DMS153 (cell line): ENCODE measurements around the gene MYOM3.

ENCODE experiments used
- DNase-seq: peaks from one replicate; lab custom pipeline; 2025; lab: John Stamatoyannopoulos, UW

The MYOM3 gene

DNA sequence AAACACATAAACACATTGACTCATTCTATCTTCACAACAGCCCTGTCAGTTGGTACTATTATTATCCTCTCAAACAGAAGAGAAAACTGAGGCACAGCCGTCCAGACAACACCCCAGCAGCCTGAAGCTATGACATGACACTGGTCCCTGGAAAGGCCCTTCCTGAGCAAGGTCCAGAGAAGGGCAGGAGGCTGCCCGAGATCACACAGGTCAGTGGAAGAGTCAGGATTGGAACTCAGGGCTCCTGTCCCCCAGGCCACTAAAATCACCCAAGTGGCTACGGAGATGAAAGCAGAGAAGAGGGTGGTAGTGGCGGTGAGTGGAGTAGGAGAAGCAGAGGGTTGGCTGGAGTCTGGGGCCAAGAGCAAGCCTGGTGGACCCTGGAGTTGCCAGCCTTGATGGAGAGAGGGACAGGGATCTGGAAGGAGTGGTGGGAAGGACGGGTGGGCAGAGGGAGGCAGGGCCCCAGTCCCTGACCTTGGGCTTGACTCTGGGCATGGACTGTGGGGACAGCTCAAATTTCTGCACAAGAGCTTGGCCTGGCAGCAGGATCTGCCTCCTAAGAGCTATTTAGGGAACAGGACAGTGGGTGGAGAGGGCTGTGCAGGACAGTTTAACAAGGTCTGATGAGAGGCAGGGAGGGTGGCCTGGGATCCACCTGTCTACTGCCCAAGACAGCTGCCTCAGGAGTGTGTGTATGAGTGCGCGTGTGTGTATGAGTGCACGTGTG, 15.8 kb downstream of the MYOM3 start:
- no peak for DNase-seq

DNA sequence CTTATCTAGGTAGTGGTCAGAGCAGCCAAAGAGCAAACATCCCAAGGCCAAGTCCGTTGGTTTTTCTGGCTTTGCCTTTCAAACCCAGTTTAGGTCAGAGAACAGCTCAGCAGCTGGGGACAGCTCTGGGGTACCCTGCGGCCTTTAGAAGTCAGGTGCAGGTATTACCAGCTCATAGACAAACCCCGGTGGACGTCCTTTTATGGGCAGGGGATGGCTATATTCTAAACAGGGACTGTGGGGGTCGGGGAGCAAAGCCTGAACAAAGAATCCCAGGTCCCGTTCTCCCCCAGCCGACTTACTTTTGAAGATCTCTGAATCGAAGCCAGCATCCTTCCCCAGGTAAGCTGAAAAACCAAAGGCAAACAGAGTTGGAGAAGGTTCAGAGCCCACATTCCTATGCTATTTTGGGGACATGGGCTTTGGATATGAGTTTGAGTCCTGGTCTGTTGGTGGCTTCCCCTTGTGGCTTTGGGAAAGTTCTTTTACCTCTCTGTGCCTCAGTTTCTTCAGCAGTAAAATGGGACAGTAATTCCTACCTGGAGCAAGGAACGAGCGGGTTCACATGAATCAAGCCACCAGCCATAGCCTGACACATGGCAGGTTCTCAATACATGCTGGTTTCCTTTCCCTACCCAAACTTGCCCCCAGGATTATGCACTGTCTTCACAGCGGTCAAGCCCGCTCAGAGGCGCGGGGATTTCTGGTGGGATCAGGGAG, 16.6 kb downstream of the MYOM3 start:
- DNase-seq, result no peak

DNA sequence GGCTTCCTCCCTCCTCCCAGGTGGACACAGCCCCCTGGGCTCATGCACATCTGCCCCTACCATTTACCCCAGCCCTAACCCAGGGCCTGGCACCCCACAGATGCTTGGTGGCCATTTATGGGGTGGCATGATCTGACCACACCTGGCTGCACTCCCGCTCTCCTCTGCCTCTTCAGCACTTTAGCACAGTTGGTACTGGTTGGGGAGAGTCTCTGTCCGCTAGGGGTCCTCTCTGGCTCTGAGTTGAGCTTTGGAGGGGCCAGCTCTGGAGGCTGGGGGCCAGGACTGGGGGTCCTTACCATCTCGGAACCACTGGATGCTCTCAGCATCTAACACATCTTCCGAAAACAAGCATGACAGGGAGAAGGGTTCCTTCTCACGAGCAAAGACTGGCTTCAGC, 17.4 kb downstream of the MYOM3 start:
- DNase-seq, result no peak

DNA sequence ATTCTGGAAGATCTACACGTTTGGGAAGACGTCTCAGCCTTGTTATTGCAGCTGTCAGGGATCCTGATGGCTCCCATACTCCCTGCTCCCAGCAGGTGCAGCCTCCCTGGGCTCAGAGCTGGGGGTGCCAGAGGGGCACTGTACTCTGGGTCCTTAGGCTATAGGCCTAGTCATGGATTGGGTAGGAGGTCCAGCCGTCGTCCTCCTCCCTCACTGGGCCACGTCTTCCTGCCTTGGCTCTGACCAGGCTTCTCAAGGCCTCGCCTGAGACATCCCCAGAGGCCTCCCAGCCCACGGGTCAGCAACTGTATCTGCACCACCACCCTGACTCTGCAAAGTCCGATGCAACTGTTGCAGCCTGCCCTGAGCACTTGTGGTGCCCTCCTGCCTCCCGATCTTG, 18.2 kb downstream of the MYOM3 start:
- no peak for DNase-seq

DNA sequence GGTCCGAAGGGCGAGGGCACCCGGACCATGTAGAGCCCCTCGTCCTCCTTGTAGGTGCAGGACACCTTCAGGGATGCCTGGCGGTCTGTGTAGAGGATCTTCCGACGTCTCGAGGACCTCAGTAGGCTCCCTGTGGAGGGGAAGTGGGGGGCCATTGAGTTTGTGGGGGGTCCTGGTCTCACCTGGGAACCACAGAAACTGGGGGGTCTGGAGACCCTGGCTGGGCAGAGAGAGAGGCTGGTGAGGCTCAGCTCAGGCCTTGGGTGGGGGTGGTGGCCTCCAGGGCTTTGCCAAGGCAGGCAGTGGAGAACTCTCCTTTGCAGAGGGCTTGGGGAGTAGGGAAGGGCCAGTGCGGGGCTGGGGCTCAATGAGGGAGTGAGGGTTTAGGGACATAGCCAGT, 19.0 kb downstream of the MYOM3 start:
- no peak for DNase-seq

DNA sequence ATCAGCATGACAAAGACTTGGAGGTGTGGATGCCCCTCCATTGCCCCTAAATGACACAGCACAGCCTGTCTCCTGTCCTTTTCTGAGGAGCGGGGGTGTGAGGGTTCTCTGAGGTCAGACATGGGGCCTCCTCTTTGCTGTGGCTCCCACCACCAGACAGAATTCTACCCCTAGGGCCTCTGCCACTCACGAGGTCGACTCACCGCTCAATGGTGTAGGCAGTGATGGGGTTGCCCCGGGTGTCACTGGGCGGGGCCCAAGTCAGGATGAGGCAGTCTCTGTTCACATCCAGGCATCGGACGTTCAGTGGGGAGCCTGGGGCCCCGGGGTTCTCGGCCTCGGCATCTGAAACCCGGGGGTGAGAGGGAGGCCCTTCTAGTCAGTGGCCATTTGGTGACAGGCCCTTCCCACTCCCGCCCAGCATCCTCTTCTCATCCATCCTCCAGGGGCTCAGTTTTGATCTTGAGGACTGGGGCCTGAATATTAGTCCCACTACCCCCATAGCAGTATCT, 19.9 kb downstream of the MYOM3 start:
- no peak for DNase-seq

DNA sequence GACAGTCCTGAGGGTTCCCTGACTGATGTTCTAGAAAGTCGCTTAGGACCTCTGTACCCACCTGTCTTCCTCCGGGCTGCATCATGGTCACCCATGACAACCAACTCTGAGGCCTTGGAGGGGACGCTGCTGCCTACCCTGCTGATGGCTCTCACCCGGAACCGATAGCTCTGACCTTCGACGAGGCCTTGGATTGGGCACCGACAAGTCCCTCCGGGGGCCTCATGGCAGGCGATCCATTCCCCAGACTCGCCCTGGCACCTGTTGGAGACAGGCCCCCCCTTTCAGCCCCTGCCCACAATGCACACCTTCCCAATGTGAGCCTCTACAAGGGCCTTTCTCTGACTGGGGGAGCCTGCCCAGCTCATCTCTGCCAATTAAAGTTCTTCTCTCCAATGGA, 21.2 kb downstream of the MYOM3 start:
- no peak for DNase-seq

DNA sequence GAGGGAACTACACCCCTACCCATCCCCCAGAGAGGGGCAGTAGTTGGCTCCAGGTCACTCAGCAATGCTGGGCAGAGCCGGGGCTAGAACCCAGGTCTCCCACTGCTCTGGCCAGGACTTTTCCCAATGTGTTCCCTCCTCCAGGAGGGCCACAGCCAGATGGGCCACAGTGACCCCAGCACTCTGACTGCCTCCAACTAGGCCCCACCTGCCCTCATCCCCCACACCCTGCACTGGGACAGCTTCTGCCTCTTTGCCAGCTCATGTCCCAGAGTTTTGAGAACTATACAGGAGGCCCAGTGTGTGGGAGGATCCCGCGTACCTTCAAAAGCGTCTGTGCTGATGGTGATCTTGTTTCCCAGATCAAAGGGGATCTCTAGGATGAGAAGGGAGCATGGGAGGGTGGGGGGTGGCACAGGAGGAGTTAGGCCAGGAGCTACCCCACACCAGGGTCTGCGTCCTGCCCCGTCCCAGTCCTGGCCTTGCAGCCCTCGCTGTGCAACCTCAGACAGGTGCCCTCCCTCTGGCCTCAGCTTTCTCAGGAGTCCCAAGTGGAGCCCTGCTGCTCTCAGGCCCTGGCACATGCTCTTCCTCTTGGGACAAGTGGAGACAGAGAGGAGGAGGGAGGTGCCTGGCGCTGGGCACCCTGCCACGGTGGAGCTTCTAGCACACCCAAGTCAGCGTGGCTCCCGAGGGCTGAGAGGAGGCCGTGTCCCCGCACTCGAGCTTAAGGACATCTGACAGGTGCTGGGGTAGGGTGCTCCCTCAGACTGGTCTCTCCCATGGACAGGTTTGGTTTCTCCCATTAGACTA, 22.0 kb downstream of the MYOM3 start:
- DNase-seq, result no peak

DNA sequence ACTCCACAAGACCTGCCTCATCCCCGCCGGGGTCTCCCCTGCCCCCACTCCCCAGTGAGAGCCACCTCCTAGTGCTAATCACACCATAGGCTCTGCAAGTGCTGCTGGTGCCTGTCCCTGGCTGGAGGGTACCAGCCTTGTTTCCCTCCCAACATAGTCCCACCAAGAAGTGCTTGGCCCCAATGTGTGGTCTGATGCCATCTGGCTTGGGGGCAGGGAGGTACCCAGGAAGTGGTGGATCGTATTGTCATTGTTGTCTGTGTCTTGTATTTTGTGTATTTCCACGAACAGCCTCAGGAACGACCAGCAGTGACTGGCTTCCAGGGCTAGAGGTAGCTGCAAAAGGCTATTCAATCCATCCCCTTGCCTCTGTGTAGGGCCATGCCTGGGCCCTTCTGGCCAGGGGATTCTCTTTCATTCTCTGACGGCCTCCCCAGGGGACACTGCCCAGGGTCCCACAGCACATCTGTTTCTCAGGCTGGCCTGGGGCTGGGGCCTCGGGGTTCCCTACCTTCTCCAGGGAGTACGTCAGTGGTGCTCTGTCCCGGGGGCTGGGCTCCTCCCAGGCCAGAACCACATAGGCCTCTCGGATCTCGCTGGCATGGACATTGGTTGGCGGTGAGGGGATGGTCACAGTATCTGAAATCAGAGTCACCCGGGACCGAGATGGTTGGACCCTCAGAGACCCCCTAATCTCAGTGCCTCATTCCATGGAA, 22.8 kb downstream of the MYOM3 start:
- no peak for DNase-seq

DNA sequence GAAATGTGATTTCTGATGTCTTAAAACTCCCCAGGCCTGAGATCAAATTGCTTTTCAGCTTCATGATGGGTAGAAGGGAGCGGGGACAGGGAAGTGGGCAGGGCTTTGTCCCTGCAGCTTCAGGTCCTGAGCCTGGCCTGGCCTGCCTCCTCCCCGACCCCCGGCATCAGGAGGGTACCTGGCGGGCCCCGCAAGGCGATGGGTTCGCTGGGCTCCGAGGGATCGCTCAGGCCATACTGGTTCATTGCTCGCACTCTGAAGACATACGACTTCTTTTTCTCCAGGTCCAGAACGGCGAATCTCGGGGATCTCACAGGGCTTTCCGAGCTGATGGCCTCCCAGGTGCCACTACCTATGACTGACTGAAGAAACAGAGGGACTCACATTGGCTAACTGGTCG, 25.5 kb downstream of the MYOM3 start:
- no peak for DNase-seq

DNA sequence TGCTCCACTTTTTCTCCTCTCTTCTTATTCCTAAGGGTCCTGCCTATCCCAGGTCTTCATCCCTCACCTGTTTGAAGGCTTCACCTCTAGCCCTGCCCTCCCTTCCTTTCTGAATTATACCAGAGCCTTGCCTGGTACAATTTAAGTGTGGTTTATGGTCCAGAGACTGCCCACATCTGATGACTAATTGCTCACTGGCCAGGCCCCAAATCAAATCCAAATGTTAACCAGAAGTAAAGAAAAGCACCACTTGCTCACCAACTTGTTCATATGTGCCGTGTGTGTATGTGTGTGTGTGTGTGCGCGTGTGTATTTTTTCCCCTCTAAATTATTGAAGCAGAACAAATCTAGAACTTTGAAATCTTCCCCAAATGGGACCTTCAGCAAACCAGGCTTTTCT, 26.4 kb downstream of the MYOM3 start:
- DNase-seq, result no peak

DNA sequence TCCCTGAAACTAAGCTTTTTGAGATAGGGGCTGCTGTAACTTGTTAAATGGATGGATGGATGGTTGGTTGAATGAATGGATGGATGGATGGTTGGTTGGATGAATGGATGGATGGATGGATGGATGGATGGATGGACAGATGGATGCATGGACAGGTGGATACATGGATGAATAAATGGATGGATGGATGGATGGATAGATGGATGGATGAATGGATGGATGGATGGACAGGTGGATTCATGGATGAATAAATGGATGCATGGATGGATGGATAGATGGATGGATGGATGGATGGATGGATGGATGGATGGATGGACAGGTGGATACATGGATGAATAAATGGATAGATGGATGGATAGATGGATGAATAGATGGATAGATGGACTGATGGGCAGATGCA, 26.9 kb downstream of the MYOM3 start:
- no peak for DNase-seq

DNA sequence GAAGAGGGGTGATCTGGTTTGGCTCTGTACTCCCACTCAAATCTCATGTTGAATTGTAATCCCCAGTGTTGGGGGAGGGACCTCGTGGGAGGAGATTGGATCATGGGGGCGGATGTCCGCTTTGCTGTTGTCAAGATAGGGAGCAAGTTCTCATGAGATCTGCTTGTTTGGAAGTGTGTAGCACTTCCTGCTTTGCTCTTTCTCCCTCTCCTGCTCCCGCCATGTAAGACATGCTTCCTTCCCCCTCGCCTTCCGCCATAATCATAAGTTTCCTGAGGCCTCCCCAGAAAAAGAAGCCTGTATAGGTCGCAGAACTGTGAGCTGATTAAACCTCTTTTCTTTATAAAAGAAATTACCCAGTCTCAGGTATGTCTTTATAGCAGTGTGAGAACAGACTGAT, 27.9 kb downstream of the MYOM3 start:
- no peak for DNase-seq

DNA sequence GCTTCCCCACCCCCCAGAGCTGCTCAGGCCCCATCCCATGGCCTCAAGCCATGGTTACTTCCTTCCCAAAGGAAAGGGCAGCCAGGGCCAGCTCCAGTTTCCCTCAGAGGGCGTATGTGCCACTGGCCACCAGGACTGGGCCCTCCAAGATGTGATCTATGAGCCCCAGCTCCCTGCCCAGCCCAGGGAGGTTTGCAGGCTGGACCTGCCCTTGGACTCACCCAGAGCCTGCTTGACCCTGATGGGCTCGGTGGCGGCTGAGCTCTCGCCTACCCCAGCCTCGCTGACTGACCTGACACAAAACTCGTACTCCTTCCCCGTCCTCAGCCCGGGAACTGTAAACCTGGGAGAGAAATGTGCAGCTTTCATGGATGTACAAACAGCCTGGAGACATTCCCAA, 29.6 kb downstream of the MYOM3 start:
- DNase-seq, result no peak

DNA sequence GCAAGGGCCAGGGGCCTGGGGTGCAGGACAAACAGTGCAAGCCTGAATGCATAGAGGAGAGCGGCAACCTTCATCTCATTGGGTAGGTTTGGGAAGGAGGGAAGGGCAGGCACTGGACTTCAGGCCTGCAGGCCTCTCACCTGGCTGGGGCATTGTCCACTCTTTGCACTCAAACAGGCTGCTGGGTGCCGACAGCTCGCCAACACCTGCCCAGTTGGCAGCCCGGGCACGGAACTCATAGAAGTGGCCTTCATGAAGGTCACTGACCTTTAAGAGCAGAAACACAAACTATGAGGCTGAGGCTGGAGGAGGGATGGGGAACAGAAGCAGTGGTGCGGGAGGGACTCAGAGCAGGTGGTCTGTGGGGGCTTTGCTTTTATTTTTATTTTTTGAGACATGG, 30.7 kb downstream of the MYOM3 start:
- no peak for DNase-seq

DNA sequence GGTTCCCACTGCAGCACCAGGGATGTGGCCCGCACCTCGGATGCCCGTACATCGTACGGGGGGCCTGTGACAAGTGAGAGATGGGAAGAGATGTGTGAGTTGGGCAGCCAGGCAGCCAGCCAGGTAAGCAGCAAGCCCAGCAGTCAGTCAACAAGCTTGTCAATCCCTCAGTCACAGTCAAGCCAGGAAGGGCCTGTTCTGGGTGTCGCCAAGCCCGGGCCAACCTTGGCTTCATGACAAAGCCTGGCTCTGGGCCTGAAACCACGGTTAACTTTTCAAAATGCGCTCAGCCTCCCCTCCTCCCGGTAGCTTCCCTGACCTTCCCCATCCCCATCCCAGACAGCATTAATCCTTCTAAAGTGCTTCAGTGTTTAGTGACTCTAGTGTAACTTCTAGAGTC, 31.8 kb downstream of the MYOM3 start:
- no peak for DNase-seq

DNA sequence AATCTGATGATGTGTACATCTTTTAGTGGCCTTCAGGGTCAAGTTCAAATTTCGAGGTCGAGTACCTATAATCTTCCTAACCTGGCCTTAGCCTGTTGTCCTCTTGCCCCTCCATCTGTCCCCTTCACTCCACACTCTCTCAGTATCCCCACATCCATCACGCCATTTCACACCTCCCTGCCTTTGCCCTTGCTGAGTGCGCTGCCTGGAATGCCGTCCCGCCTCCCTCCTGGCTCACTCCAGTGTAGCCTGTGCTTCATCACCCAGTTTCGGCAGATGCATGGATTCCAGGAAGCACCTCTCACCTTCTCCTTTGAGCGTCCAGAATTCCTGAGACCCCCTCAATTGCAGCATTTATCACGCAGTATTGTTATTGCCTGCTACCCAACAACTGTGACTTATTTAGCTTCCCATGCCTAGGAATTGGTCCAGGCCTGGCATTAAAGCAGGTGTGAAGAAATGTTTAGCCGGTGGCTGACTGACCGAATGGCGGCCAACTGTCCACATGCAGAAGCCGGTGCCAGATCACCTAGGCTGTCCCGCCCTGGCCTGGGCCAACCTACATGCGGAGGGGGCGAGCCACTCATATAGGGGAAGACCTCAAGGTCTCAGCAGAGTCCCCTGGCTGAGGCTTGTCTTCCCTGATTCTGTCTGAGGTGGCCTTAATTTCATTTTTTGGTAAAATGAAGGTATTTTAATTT, 34.5 kb downstream of the MYOM3 start:
- no peak for DNase-seq

DNA sequence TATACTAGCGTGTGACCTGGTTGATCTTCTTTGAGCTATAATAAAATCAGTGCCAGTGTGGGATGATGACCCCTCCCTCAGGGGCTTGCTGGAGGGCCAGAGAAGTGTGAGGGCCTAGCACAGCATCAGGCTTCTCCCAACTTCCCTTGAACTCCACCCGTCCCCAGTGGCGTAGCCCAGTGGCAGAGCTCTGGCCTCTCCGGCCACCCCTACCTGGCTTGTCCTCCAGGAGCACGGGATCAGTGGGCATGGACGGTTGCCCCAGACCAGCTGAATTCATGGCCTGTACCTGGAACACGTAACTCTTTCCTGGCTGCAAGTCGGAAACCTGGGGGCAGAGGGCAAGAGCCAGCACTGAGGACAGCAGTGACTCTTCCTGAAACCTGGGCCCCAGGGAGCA, 36.0 kb downstream of the MYOM3 start:
- no peak for DNase-seq

DNA sequence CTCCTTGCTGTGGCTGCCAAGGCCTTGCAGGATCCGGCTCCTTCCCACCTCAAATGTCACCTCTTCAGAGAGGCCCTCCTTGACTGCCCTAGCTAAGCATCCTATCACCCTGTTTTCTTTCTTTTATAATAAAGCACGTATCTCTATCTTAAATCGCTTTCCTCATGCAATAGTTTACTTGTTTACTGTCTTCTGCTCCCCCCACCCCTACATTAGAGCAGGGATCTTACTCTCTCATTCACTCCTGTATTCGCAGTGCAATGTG, 36.4 kb downstream of the MYOM3 start:
- DNase-seq, result no peak

DNA sequence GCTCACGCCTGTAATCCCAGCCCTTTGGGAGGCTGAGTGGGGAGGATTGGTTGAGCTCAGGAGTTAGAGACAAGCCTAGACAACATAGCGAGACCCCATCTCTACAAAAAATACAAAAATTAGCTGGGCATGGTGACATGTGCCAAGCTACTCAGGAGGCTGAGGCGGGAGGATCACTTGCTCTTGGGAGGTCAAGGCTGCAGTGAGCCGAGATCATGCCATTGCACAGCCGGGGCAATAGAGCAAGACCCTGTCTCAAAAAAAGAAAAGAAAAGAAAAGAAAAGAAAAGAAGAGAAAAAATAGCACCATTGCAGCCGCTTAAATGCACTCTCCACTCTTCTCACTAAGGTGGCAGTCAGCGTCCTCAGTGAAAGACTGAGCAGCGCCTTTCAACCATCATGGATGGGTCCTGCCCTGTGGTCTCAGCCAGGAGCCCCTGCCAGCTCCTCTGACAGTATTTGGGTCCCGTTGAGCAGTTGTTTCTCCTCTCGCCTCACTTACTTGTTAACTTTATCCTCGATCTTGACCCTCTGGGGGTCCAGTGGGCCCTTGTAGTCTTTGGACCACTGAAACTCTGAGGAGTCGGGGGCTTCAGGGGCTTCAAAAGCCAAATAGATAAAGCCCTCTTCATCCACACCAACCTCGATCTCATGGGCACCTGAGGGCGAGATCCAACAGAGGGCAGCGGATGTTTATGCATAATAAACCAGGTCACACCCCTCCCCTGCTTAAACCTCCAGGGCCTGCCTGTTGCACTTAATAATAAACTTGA, 36.9 kb downstream of the MYOM3 start:
- DNase-seq, result no peak

DNA sequence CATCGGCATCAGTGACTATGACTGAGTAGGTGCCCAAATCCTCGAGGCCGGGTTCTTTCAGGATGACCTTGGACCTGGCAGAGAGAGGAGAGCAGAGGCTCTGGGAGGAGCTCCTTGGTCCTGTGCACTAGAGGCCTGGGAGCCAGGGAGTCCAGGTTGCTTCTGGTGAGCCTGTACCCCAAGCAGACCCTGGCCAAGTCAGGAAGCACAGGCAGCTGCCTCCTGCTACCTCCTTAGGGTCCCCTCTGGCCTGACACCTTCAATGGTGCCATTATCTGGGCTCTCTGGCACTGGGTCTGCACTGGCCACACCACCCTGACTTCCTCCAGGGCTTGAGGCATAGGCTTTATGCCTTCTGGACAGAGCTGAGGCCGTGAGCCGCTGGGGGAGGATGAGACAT, 37.7 kb downstream of the MYOM3 start:
- DNase-seq, result no peak
